ENCODE data around the gene KLK14. TPM values are rescaled to one million over a fixed set of nuclear protein-coding genes. Genes with fewer than 3 reads are reported as not detected.

KLK14 gene
- total RNA-seq, 1 experiment from 2014 or later: 0.26 TPM

- no peak overlapping the region for H2BK20ac ChIP-seq (ENCODE audit: low read depth, low read length, poor library complexity, severe bottlenecking)
- H3T11ph ChIP-seq (ENCODE audit: low read length): no peak overlapping the region
- H3K56ac ChIP-seq (ENCODE audit: insufficient read length, low read depth, low read length): no peak overlapping the region
- peaks cover 3% of the 10 kb centered on the region; the same call in 1 of the 2 replicates for H3K4me1 ChIP-seq (ENCODE audit: insufficient read depth, low read length)
- H2AK5ac ChIP-seq (ENCODE audit: insufficient read length, low read length): no peak overlapping the region
- H3K23ac ChIP-seq (ENCODE audit: insufficient read length, low read depth, low read length): no peak overlapping the region
- H4K91ac ChIP-seq (ENCODE audit: insufficient read length, low read depth, low read length): no peak overlapping the region
- Mint-ChIP-seq H3K36me3 (ENCODE audit: insufficient read depth in 1 of 3, low read depth in 3 of 3) (no peaks in the 10 kb centered on the region), H3K27me3 (ENCODE audit: low read depth) (peaks cover 2% of the 10 kb centered on the region), H3K4me3 (no peak overlapping the region), H3K27ac (no peak overlapping the region), H3K9me3 (no peaks in the 10 kb centered on the region; a peak in 1 of 5 replicates), H3K4me1 (peaks cover 10 to 19% of the 10 kb centered on the region in 2 experiments)
- H3K23me2 ChIP-seq (ENCODE audit: insufficient read length, low read depth, low read length, poor library complexity, severe bottlenecking): no peaks in the 10 kb centered on the region
- no peak overlapping the region for H2BK5ac ChIP-seq (ENCODE audit: insufficient read length, low read length)
- no peak for DNase-seq
- no peak for TF ChIP-seq CTCF (conservative IDR thresholded peaks at IDR 0.05)
- no peak overlapping the region for H3K14ac ChIP-seq (ENCODE audit: insufficient read depth, low read length)
- no peak overlapping the region for H3K9ac ChIP-seq (ENCODE audit: extremely low read depth, insufficient read length, low read length)
- H3K4me2 ChIP-seq (ENCODE audit: insufficient read depth, insufficient read length, low read length): no peak overlapping the region
- no peaks in the 10 kb centered on the region for H3K79me2 ChIP-seq (ENCODE audit: insufficient read depth, low read length)
- no peak overlapping the region for H2BK120ac ChIP-seq (ENCODE audit: low read depth, low read length, poor library complexity, severe bottlenecking)
- no peaks in the 10 kb centered on the region for H3K9me3 ChIP-seq (ENCODE audit: control insufficient read depth, low read depth, low read length)
- H2AFZ ChIP-seq (ENCODE audit: low read length): no peak overlapping the region
- no peaks in the 10 kb centered on the region for H4K20me1 ChIP-seq (ENCODE audit: control insufficient read depth, insufficient read depth, insufficient read length)
- H2BK15ac ChIP-seq (ENCODE audit: low read depth, low read length): no peak overlapping the region
- H3K27ac ChIP-seq (ENCODE audit: insufficient read length, low read depth, low read length): no peak overlapping the region
- no peak overlapping the region for H4K8ac ChIP-seq (replicated peaks; ENCODE audit: insufficient read length, low read depth, low read length)
- H3K27me3 ChIP-seq (ENCODE audit: insufficient read depth, low read length): no peaks in the 10 kb centered on the region
- H3K79me1 ChIP-seq (ENCODE audit: insufficient read depth, low read depth, low read length, poor library complexity, severe bottlenecking): no peaks in the 10 kb centered on the region
- H2BK12ac ChIP-seq (ENCODE audit: insufficient read length, low read depth, low read length): no peak overlapping the region
- no peak overlapping the region for H4K5ac ChIP-seq (ENCODE audit: insufficient read length, low read depth, low read length)
- no peak overlapping the region for H3K18ac ChIP-seq (ENCODE audit: insufficient read length, low read depth, low read length)
- H3K4ac ChIP-seq (ENCODE audit: low read depth, low read length): no peak overlapping the region
Observed at GRCh38 chr19:51055866-51056265, 26.8 kb downstream of the KLK14 start.

Data from H9 (cell line).